Breast epithelium (tissue), 3 donors: ENCODE measurements around the gene SIM2.

Source experiments
- POLR2A ChIP-seq: fragments of 450-650 bp; IDR thresholded peaks from one replicate; pipeline ENCODE4 v1.6.1; 2016; ENCODE audit warnings: antibody characterized with exemption, mild to moderate bottlenecking, moderate library complexity
- POLR2AphosphoS5 ChIP-seq, 3 donors: sonication (generic); formaldehyde crosslinking; IDR thresholded peaks; one replicate each; pipeline ENCODE4 v1.6.1; 2017; ENCODE audit warnings: antibody characterized with exemption in 3 of 3
- TF ChIP-seq, protein P1 (sequence below), 3 donors: fragments of 450-650 bp; IDR thresholded peaks; one replicate each; pipeline ENCODE4 v1.5.1; 2016 to 2017; ENCODE audit warnings: antibody characterized with exemption in 3 of 3, mild to moderate bottlenecking in 3 of 3, moderate library complexity in 3 of 3

DNA sequence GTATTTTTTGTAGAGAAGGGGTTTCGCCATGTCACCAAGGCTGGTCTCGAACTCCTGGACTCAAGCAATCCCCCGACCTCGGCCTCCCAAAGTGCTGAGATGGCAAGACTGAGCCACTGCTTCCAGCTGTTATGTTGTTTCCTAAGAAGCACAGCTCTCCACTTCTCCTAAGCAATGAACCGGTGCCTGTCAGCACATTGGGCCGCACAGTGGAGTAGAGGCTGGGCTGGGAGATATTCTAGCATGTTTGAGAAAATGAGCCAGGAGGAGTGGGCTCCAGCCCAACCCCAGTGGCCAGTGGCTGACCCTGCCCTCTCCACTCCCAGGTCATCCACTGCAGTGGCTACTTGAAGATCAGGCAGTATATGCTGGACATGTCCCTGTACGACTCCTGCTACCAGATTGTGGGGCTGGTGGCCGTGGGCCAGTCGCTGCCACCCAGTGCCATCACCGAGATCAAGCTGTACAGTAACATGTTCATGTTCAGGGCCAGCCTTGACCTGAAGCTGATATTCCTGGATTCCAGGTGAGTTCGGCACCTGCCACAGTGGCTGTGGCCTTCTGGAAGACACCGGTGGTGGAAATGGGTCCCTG, 27.0 kb downstream of the SIM2 start:
- TF ChIP-seq POLR2A: no peak
- TF ChIP-seq, protein P1, sequence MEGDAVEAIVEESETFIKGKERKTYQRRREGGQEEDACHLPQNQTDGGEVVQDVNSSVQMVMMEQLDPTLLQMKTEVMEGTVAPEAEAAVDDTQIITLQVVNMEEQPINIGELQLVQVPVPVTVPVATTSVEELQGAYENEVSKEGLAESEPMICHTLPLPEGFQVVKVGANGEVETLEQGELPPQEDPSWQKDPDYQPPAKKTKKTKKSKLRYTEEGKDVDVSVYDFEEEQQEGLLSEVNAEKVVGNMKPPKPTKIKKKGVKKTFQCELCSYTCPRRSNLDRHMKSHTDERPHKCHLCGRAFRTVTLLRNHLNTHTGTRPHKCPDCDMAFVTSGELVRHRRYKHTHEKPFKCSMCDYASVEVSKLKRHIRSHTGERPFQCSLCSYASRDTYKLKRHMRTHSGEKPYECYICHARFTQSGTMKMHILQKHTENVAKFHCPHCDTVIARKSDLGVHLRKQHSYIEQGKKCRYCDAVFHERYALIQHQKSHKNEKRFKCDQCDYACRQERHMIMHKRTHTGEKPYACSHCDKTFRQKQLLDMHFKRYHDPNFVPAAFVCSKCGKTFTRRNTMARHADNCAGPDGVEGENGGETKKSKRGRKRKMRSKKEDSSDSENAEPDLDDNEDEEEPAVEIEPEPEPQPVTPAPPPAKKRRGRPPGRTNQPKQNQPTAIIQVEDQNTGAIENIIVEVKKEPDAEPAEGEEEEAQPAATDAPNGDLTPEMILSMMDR (IDR thresholded peaks at IDR 0.05): no peak
- TF ChIP-seq POLR2AphosphoS5 (IDR thresholded peaks at IDR 0.05): no peak
